ENCODE results near the gene EIF2S3. TPM values are rescaled to one million over a fixed set of nuclear protein-coding genes. Genes with fewer than 3 reads are reported as not detected.
"Not testable (repeated sequence)": the region's sequence is repeated elsewhere in the genome, so short reads cannot be mapped to it uniquely, and the experiment has no call there.

The EIF2S3 gene
- total RNA-seq, 8 experiments from 2014 or later: 119 to 384 (median 244) TPM

GRCh38 chrX:24063488-24063887 is 8.7 kb downstream of the EIF2S3 start:
- Histone ChIP-seq H3K27ac (no peak overlapping the region), H3K4me3 (no peak overlapping the region), H3K4me1 (replicated peaks in 1 of 2) (no peaks in the 10 kb centered on the region)
- no peak for ATAC-seq (replicated peaks in 6 of 8)
- WGBS, 10 experiments: 93 to 100% (median 100%) methylated on average over 1 to 6 of the region's 6 CpGs; no CpG with 5 or more reads in 2 of the 10 experiments
- in situ Hi-C loops (cut with MboI; ENCODE audit: low pct_unique_long_range_greater_than_20kb in 2 of 9, low sequenced_read_pairs in 9 of 9, unreplicated experiment in 9 of 9): no loop called here

GRCh38 chrX:24069877-24070276 is 15.1 kb downstream of the EIF2S3 start:
- no peak overlapping the region for H3K27ac ChIP-seq
- H3K4me1 ChIP-seq (replicated peaks in 1 of 2): no peaks in the 10 kb centered on the region
- in situ Hi-C loops (cut with MboI; ENCODE audit: low pct_unique_long_range_greater_than_20kb in 2 of 9, low sequenced_read_pairs in 9 of 9, unreplicated experiment in 9 of 9): no loop called here
- ATAC-seq (replicated peaks in 6 of 8): no peak
- no peak overlapping the region for H3K4me3 ChIP-seq
- WGBS, 10 experiments: 83 to 100% (median 100%) methylated on average over 1 to 6 of the region's 9 CpGs; no CpG with 5 or more reads in 4 of the 10 experiments

GRCh38 chrX:24079411-24079810 is 24.7 kb downstream of the EIF2S3 start:
- Histone ChIP-seq H3K27ac (no peak overlapping the region), H3K4me1 (replicated peaks in 1 of 2) (no peaks in the 10 kb centered on the region), H3K4me3 (no peak overlapping the region)
- 72 to 100% (median 90%) methylated on average over 1 to 3 of the region's 5 CpGs; no CpG with 5 or more reads in 6 of the 10 experiments for WGBS, 10 experiments
- no peak for ATAC-seq (replicated peaks in 6 of 8)
- in situ Hi-C loops (cut with MboI; ENCODE audit: low pct_unique_long_range_greater_than_20kb in 2 of 9, low sequenced_read_pairs in 9 of 9, unreplicated experiment in 9 of 9): loop anchor here in 3 of 9 experiments (25.0 kb wide), 1 partner anchor 158 kb away; no protein-coding TSS in a partner anchor

- in situ Hi-C loops (cut with MboI; ENCODE audit: low pct_unique_long_range_greater_than_20kb in 2 of 9, low sequenced_read_pairs in 9 of 9, unreplicated experiment in 9 of 9): loop anchor here in 3 of 9 experiments (25.0 kb wide), 1 partner anchor 157 kb away; no protein-coding TSS in a partner anchor
- WGBS, 10 experiments: 60 to 81% (median 78%) methylated on average over 1 to 5 of the region's 8 CpGs; no CpG with 5 or more reads in 6 of the 10 experiments
- not testable (repeated sequence) for ATAC-seq (replicated peaks in 6 of 8)
Observed at GRCh38 chrX:24080245-24080644, 25.5 kb downstream of the EIF2S3 start.

GRCh38 chrX:24080704-24081103 is 25.9 kb downstream of the EIF2S3 start:
- in situ Hi-C loops (cut with MboI; ENCODE audit: low pct_unique_long_range_greater_than_20kb in 2 of 9, low sequenced_read_pairs in 9 of 9, unreplicated experiment in 9 of 9): loop anchor here in 3 of 9 experiments (25.0 kb wide), 1 partner anchor 157 kb away; no protein-coding TSS in a partner anchor
- WGBS, 10 experiments: 80 to 97% (median 89%) methylated on average over 1 to 3 of the region's 3 CpGs; no CpG with 5 or more reads in 7 of the 10 experiments
- Histone ChIP-seq H3K4me1 (replicated peaks in 1 of 2) (no peaks in the 10 kb centered on the region), H3K27ac (no peak overlapping the region), H3K4me3 (no peak overlapping the region)
- no peak for ATAC-seq (replicated peaks in 6 of 8)

More at GRCh38 chrX:24080245-24080644, 25.5 kb downstream of the EIF2S3 start:
- H3K4me3 ChIP-seq; H3K4me1 ChIP-seq (replicated peaks in 1 of 2); H3K27ac ChIP-seq: not testable (repeated sequence)

GRCh38 chrX:24081661-24082154 is 27.0 kb downstream of the EIF2S3 start:
- Histone ChIP-seq H3K27ac (no peak overlapping the region), H3K4me3 (no peak overlapping the region), H3K4me1 (replicated peaks in 1 of 2) (no peaks in the 10 kb centered on the region)
- in situ Hi-C loops (cut with MboI; ENCODE audit: low pct_unique_long_range_greater_than_20kb in 2 of 9, low sequenced_read_pairs in 9 of 9, unreplicated experiment in 9 of 9): loop anchor here in 3 of 9 experiments (25.0 kb wide), 1 partner anchor 156 kb away; no protein-coding TSS in a partner anchor
- 0 to 65% (median 14%) methylated on average over 1 to 11 of the region's 14 CpGs; no CpG with 5 or more reads in 4 of the 10 experiments for WGBS, 10 experiments
- peak; percentile 55 to 89 (median 69) for ATAC-seq (replicated peaks in 6 of 8)

GRCh38 chrX:24082447-24082846 is 27.7 kb downstream of the EIF2S3 start:
- no peak for ATAC-seq (replicated peaks in 6 of 8)
- Histone ChIP-seq H3K4me3 (no peak overlapping the region), H3K27ac (no peak overlapping the region), H3K4me1 (replicated peaks in 1 of 2) (no peaks in the 10 kb centered on the region)
- in situ Hi-C loops (cut with MboI; ENCODE audit: low pct_unique_long_range_greater_than_20kb in 2 of 9, low sequenced_read_pairs in 9 of 9, unreplicated experiment in 9 of 9): loop anchor here in 3 of 9 experiments (25.0 kb wide), 1 partner anchor 155 kb away; no protein-coding TSS in a partner anchor
- WGBS, 10 experiments: 51 to 100% (median 94%) methylated on average over 1 to 2 of the region's 2 CpGs; no CpG with 5 or more reads in 4 of the 10 experiments

GRCh38 chrX:24085101-24085500 is 30.3 kb downstream of the EIF2S3 start:
- Histone ChIP-seq H3K27ac (no peak overlapping the region), H3K4me3 (no peak overlapping the region), H3K4me1 (replicated peaks in 1 of 2) (no peaks in the 10 kb centered on the region)
- ATAC-seq (replicated peaks in 6 of 8): no peak
- 60 to 100% (median 94%) methylated on average over 1 to 5 of the region's 6 CpGs; no CpG with 5 or more reads in 5 of the 10 experiments for WGBS, 10 experiments
- in situ Hi-C loops (cut with MboI; ENCODE audit: low pct_unique_long_range_greater_than_20kb in 2 of 9, low sequenced_read_pairs in 9 of 9, unreplicated experiment in 9 of 9): loop anchor here in 3 of 9 experiments (25.0 kb wide), 1 partner anchor 152 kb away; no protein-coding TSS in a partner anchor

GRCh38 chrX:24090300-24091200 is 35.8 kb downstream of the EIF2S3 start:
- Histone ChIP-seq H3K27ac (no peak overlapping the region), H3K4me1 (replicated peaks in 1 of 2) (no peaks in the 10 kb centered on the region), H3K4me3 (no peak overlapping the region)
- in situ Hi-C loops (cut with MboI; ENCODE audit: low pct_unique_long_range_greater_than_20kb in 2 of 9, low sequenced_read_pairs in 9 of 9, unreplicated experiment in 9 of 9): loop anchor here in 3 of 9 experiments (25.0 kb wide), 1 partner anchor 147 kb away; no protein-coding TSS in a partner anchor
- 0 to 61% (median 29%) methylated on average over 1 to 4 of the region's 4 CpGs; no CpG with 5 or more reads in 6 of the 10 experiments for WGBS, 10 experiments
- ATAC-seq (replicated peaks in 6 of 8): no peak

GRCh38 chrX:24093746-24094145 is 39.0 kb downstream of the EIF2S3 start:
- ATAC-seq (replicated peaks in 6 of 8): no peak
- in situ Hi-C loops (cut with MboI; ENCODE audit: low pct_unique_long_range_greater_than_20kb in 2 of 9, low sequenced_read_pairs in 9 of 9, unreplicated experiment in 9 of 9): loop anchor here in 3 of 9 experiments (25.0 kb wide), 1 partner anchor 144 kb away; no protein-coding TSS in a partner anchor
- H3K27ac ChIP-seq: no peak overlapping the region
- no peak overlapping the region for H3K4me3 ChIP-seq
- no CpG with 5 or more reads among the region's 12 CpGs for WGBS, 10 experiments
- H3K4me1 ChIP-seq (replicated peaks in 1 of 2): no peaks in the 10 kb centered on the region

- no peaks in the 10 kb centered on the region for H3K4me1 ChIP-seq (replicated peaks in 1 of 2)
- peak in 1 of 8 experiments; percentile 81 for ATAC-seq (replicated peaks in 6 of 8)
- WGBS, 10 experiments: 0 to 83% (median 56%) methylated on average over 1 of the region's 1 CpG; no CpG with 5 or more reads in 7 of the 10 experiments
- in situ Hi-C loops (cut with MboI; ENCODE audit: low pct_unique_long_range_greater_than_20kb in 2 of 9, low sequenced_read_pairs in 9 of 9, unreplicated experiment in 9 of 9): loop anchor here in 3 of 9 experiments (25.0 kb wide), 1 partner anchor 140 kb away; no protein-coding TSS in a partner anchor
- no peak overlapping the region for H3K4me3 ChIP-seq
- no peak overlapping the region for H3K27ac ChIP-seq
Observed at GRCh38 chrX:24097741-24098260, 43.0 kb downstream of the EIF2S3 start.

GRCh38 chrX:24098932-24099331 is 44.2 kb downstream of the EIF2S3 start:
- no peaks in the 10 kb centered on the region for H3K4me1 ChIP-seq (replicated peaks in 1 of 2)
- 76 to 100% (median 100%) methylated on average over 1 of the region's 1 CpG; no CpG with 5 or more reads in 3 of the 10 experiments for WGBS, 10 experiments
- in situ Hi-C loops (cut with MboI; ENCODE audit: low pct_unique_long_range_greater_than_20kb in 2 of 9, low sequenced_read_pairs in 9 of 9, unreplicated experiment in 9 of 9): loop anchor here in 3 of 9 experiments (25.0 kb wide), 1 partner anchor 138 kb away; no protein-coding TSS in a partner anchor
- no peak overlapping the region for H3K27ac ChIP-seq
- no peak overlapping the region for H3K4me3 ChIP-seq
- ATAC-seq (replicated peaks in 6 of 8): no peak

All from motor neuron (in vitro differentiated cells).